Kidney epithelial cell (primary cell): ENCODE data around the gene FBLIM1. TPM values are rescaled to one million over a fixed set of nuclear protein-coding genes. Genes with fewer than 3 reads are reported as not detected.

Experiments used
- DNase-seq: peaks from one replicate; pipeline ENCODE4 v3.0.0-alpha.2; 2010; ENCODE audit warnings: low read depth
- H3K27me3 ChIP-seq: 2 replicates; pipeline ENCODE4 v1.6.0; 2011; ENCODE audit warnings: low read length; ENCODE audit not compliant: control insufficient read depth, insufficient read depth
- H3K36me3 ChIP-seq: 2 replicates; pipeline ENCODE4 v1.5.1; 2011; ENCODE audit warnings: low read length; ENCODE audit not compliant: control insufficient read depth, insufficient read depth
- H3K4me3 ChIP-seq: 2 replicates; pipeline ENCODE4 v1.5.1; 2011; ENCODE audit warnings: low read depth, mild to moderate bottlenecking, control low read depth, low read length
- total RNA-seq: library from RNA; depleted of rRNA; stranded (reverse); fragments of >200 nt; gene quantifications from 2 replicates; pipeline ENCODE4 v1.2.3, GENCODE V29; 2015
- TF ChIP-seq, protein P1 (sequence below): IDR thresholded peaks from 2 replicates; pipeline ENCODE4 v1.5.1; 2011; ENCODE audit warnings: mild to moderate bottlenecking, moderate library complexity, low read length, control low read depth, inconsistent platforms; ENCODE audit not compliant: insufficient read depth, poor library complexity, severe bottlenecking

Gene FBLIM1
- total RNA-seq, 1 donor from 2014 or later = 364 TPM

DNA sequence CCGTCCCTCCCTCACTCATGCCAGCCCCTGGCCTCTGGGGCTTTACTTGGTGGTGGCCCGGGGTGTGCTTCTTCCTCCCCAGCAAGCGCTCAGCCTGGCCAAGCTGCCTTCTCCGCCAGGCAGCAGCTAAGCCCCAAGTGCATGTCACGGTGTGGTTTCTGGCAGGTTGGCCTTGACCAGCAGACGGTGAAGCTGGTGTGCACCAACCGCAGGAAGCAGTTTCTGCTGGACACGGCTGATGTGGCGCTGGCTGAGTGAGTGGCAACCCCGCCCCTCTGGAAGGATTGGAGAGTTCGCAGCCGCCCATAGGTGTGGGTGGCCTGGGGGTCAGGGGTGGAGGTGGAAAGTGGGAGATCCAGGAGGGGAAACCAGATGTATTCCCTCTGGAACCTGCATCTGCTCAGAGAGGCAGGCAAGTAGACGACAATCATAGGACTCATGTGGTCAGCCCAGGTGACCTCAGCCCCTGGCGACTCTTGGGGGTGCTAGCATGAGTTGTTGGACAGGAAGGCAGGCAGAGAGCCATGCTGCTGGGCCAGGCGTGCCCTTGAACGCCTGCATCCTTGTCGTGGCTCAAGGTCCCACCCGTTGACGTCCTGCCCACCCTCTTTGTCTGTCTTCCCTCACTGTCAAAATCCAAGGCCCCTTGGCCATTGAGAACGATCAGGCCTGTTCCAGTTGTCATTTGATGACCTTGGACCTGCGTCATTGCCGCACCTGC is 29.5 kb upstream of the FBLIM1 start:
- no peak for DNase-seq
- no peak overlapping the region for H3K4me3 ChIP-seq
- TF ChIP-seq, protein P1, sequence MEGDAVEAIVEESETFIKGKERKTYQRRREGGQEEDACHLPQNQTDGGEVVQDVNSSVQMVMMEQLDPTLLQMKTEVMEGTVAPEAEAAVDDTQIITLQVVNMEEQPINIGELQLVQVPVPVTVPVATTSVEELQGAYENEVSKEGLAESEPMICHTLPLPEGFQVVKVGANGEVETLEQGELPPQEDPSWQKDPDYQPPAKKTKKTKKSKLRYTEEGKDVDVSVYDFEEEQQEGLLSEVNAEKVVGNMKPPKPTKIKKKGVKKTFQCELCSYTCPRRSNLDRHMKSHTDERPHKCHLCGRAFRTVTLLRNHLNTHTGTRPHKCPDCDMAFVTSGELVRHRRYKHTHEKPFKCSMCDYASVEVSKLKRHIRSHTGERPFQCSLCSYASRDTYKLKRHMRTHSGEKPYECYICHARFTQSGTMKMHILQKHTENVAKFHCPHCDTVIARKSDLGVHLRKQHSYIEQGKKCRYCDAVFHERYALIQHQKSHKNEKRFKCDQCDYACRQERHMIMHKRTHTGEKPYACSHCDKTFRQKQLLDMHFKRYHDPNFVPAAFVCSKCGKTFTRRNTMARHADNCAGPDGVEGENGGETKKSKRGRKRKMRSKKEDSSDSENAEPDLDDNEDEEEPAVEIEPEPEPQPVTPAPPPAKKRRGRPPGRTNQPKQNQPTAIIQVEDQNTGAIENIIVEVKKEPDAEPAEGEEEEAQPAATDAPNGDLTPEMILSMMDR = no peak
- peaks cover 3% of the 10 kb centered on the region for H3K36me3 ChIP-seq
- H3K27me3 ChIP-seq = no peaks in the 10 kb centered on the region

DNA sequence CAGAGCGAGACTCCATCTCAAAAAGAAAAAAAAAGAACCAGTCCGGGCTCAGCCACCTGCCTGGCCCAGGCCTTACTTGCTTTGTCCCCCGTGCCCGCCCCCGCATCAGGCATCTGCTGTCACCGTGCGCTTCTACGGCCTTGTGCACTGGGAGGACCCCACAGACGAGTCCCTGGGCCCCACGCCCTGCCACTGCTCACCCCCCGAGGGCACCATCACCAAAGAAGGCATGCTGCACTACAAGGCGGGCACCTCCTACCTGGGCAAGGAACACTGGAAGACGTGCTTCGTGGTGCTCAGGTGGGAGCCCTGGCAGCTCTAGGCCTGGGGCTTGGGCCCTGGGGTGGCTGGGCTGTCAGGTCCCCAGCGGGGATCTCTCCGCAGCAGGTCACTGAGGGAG is 28.2 kb upstream of the FBLIM1 start:
- Histone ChIP-seq H3K36me3 (peaks cover 3% of the 10 kb centered on the region), H3K4me3 (no peak overlapping the region), H3K27me3 (no peaks in the 10 kb centered on the region)
- no peak for DNase-seq
- TF ChIP-seq, protein P1 = no peak

DNA sequence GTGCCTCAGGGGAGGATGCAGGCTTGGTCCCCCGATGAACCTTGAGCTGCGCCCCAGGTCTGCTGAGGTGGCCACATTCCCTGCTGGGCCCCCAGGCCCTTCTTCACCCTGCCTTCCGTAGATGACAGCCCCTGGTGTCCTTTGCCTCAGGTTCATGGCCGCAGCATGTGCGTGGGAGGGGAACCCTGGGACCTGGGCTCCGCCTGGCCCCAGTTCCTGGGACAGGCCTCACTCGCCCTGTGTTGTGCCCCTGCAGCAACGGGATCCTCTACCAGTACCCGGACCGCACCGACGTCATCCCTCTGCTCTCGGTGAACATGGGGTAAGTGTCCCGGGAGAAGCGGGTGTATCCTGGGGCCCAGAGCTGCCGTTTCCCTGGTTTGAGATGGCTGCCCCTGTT is 27.7 kb upstream of the FBLIM1 start:
- Histone ChIP-seq H3K4me3 (no peak overlapping the region), H3K36me3 (peaks cover 3% of the 10 kb centered on the region), H3K27me3 (no peaks in the 10 kb centered on the region)
- no peak for DNase-seq
- TF ChIP-seq, protein P1 = no peak

DNA sequence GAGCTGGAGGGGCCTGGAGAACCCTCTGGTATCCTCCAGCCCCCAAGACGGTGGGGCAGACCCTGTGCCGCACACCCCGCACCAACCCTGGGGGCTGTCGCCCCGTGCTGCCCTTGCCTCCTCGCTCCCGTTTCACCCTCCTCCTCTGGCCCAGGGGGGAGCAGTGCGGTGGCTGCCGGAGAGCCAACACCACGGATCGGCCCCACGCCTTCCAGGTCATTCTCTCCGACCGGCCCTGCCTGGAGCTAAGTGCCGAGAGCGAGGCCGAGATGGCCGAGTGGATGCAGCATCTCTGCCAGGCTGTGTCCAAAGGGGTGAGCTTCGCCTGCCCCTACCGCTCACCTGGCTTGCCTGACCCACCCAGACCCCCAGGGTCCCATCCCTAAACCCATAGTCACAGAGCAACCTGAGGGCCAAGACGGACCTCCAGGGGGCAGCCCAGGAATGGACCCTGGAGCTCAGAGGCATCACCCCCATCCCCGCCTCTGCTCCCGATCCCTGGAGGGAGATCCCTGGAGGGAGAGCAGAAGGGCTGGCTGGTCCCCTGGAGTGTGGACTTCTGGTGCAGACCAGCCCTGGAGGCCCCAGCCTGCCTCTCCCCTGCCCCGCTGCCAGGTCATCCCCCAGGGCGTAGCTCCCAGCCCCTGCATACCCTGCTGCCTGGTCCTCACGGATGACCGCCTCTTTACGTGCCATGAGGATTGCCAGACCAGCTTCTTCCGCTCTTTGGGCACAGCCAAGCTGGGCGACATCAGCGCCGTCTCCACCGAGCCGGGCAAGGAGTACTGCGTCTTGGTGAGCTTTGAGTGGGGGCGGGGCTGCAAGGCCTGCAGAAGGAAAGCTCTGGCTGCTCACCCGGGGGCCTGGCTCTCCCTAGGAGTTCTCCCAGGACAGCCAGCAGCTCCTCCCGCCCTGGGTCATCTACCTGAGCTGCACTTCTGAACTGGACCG is 26.6 kb upstream of the FBLIM1 start:
- H3K36me3 ChIP-seq = peaks cover 3% of the 10 kb centered on the region
- no peak for DNase-seq
- H3K27me3 ChIP-seq = no peaks in the 10 kb centered on the region
- no peak overlapping the region for H3K4me3 ChIP-seq
- TF ChIP-seq, protein P1 = no peak

DNA sequence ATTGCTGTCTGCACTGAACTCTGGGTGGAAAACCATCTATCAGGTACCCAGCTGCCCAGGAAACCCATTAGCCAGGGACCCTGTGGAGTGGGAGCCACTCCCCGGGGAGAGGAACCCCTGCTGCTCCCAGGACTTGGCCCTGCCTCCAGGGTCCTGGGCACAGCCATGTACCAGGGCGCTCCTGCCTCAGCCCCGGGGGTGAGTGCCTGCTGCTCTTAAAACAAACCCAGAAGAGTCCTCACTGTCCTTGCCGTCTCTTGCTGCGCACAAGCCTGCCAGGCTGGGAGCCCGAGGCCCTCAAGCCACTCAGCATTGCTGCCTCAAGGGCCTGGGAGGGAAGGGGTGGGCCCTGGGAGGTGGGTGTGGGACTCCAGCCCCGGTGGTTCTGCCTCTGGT is 25.9 kb upstream of the FBLIM1 start:
- Histone ChIP-seq H3K27me3 (no peaks in the 10 kb centered on the region), H3K4me3 (no peak overlapping the region), H3K36me3 (peaks cover 3% of the 10 kb centered on the region)
- TF ChIP-seq, protein P1 = no peak
- DNase-seq = no peak
